IMR-90 (cell line): ENCODE results near the gene DOCK1. TPM values are rescaled to one million over a fixed set of nuclear protein-coding genes. Genes with fewer than 3 reads are reported as not detected.
A peak's percentile ranks its signal among the peaks of the same experiment; 100 is the strongest.

ENCODE experiments used
- ATAC-seq: fragments of 200-7000 bp; cut with Tn5 transposase; 2 replicates; pipeline ENCODE4 v1.9.1; 2020; ENCODE audit warnings: low read depth, mild to moderate bottlenecking, moderate library complexity
- BruUV-seq: library from RNA; stranded (reverse); fragments of 400-500 nt; replicated peaks from 2 replicates; lab custom pipeline; 2021; lab: Mats Ljungman, UMichigan
- CTCF ChIA-PET: fragments of 300-600 bp; formaldehyde crosslinking; extraction: SDS; loops from one replicate; lab custom pipeline; 2021; ENCODE audit warnings: antibody characterized with exemption; lab: Yijun Ruan, JAX
- POLR2A ChIA-PET: fragments of 300-600 bp; sonication (Branson Sonifier 250); formaldehyde crosslinking; loops from one replicate; lab custom pipeline; 2022; ENCODE audit warnings: antibody characterized with exemption; ENCODE audit not compliant: unreplicated experiment; lab: Charles Lee
- DNase-seq: peaks from one replicate; pipeline ENCODE4 v3.0.0; 2013
- H2AFZ ChIP-seq: replicated peaks from 2 replicates; pipeline ENCODE3; 2013; ENCODE audit warnings: low read length, mild to moderate bottlenecking; ENCODE audit not compliant: poor library complexity
- H2AK5ac ChIP-seq: 2 replicates; pipeline ENCODE4 v1.6.1; 2013; ENCODE audit warnings: low read depth, low read length, inconsistent platforms
- H2AK9ac ChIP-seq: replicated peaks from 2 replicates; pipeline ENCODE3; 2013; ENCODE audit warnings: mild to moderate bottlenecking, low read depth, low read length, moderate library complexity; ENCODE audit not compliant: poor library complexity
- H2BK120ac ChIP-seq: 2 replicates; pipeline ENCODE4 v1.6.1; 2013; ENCODE audit warnings: low read depth, low read length, inconsistent platforms
- H2BK15ac ChIP-seq: 3 replicates; pipeline ENCODE4 v1.6.1; 2013; ENCODE audit warnings: low read depth, low read length, inconsistent platforms
- H2BK20ac ChIP-seq: 2 replicates; pipeline ENCODE4 v1.6.1; 2013; ENCODE audit warnings: low read depth, mild to moderate bottlenecking, inconsistent platforms, low read length, moderate library complexity
- H2BK5ac ChIP-seq: 2 replicates; pipeline ENCODE4 v1.6.1; 2013; ENCODE audit warnings: mild to moderate bottlenecking, low read depth, low read length, inconsistent platforms; ENCODE audit not compliant: poor library complexity, severe bottlenecking
- H3K14ac ChIP-seq: replicated peaks from 2 replicates; pipeline ENCODE4 v1.6.1; 2013; ENCODE audit warnings: low read depth, low read length, inconsistent platforms
- H3K18ac ChIP-seq: 2 replicates; pipeline ENCODE4 v1.6.1; 2013; ENCODE audit warnings: low read depth, low read length, control low read depth
- H3K23ac ChIP-seq: 2 replicates; pipeline ENCODE4 v1.6.1; 2013; ENCODE audit warnings: low read depth, low read length, inconsistent platforms
- H3K27ac ChIP-seq: 2 replicates; pipeline ENCODE4 v1.5.1; 2013; ENCODE audit warnings: mild to moderate bottlenecking, control low read depth, low read length; ENCODE audit not compliant: insufficient read depth
- H3K27me3 ChIP-seq: 2 replicates; pipeline ENCODE4 v1.6.1; 2013; ENCODE audit warnings: low read length; ENCODE audit not compliant: control insufficient read depth, insufficient read depth
- H3K36me3 ChIP-seq: 2 replicates; pipeline ENCODE4 v1.6.1; 2013; ENCODE audit warnings: low read length, mixed read lengths; ENCODE audit not compliant: control insufficient read depth, insufficient read depth
- H3K4ac ChIP-seq: 2 replicates; pipeline ENCODE4 v1.6.1; 2013; ENCODE audit warnings: low read depth, low read length, inconsistent platforms
- H3K4me1 ChIP-seq: 2 replicates; pipeline ENCODE4 v1.6.1; 2013; ENCODE audit warnings: low read length, mixed read lengths; ENCODE audit not compliant: control insufficient read depth, insufficient read depth
- H3K4me2 ChIP-seq: 2 replicates; pipeline ENCODE4 v1.6.1; 2013; ENCODE audit warnings: low read depth, mild to moderate bottlenecking, control low read depth, low read length, moderate library complexity
- H3K4me3 ChIP-seq: 2 replicates; pipeline ENCODE4 v1.5.1; 2013; ENCODE audit warnings: low read depth, mild to moderate bottlenecking, control low read depth, low read length, moderate library complexity; ENCODE audit not compliant: insufficient read depth
- H3K56ac ChIP-seq: 2 replicates; pipeline ENCODE4 v1.6.1; 2013; ENCODE audit warnings: low read length, inconsistent platforms; ENCODE audit not compliant: insufficient read depth; ENCODE audit errors: extremely low read depth
- H3K79me1 ChIP-seq, 2 experiments: 2 replicates each; pipeline ENCODE4 v1.6.1; 2013; ENCODE audit warnings: low read length in 2 of 2, inconsistent platforms in 1 of 2, low read depth in 1 of 2
- H3K9ac ChIP-seq: 2 replicates; pipeline ENCODE4 v1.6.1; 2013; ENCODE audit warnings: low read depth, low read length, control low read depth
- H3K9me1 ChIP-seq: 2 replicates; pipeline ENCODE4 v1.6.1; 2013; ENCODE audit warnings: low read length, inconsistent platforms; ENCODE audit not compliant: insufficient read depth
- H3K9me3 ChIP-seq: 2 replicates; pipeline ENCODE4 v1.6.1; 2013; ENCODE audit warnings: low read length; ENCODE audit not compliant: control insufficient read depth, insufficient read depth
- H4K20me1 ChIP-seq: 2 replicates; pipeline ENCODE4 v1.6.1; 2013; ENCODE audit warnings: low read length, inconsistent platforms; ENCODE audit not compliant: insufficient read depth
- H4K5ac ChIP-seq: 2 replicates; pipeline ENCODE4 v1.6.1; 2013; ENCODE audit warnings: mild to moderate bottlenecking, low read depth, low read length, control low read depth
- H4K8ac ChIP-seq, 2 experiments: 2 replicates each; pipeline ENCODE4 v1.6.1; 2013; ENCODE audit warnings: low read depth in 2 of 2, low read length in 2 of 2, control low read depth in 1 of 2, inconsistent platforms in 1 of 2
- H4K91ac ChIP-seq: 2 replicates; pipeline ENCODE4 v1.6.1; 2013; ENCODE audit warnings: low read depth, low read length, inconsistent platforms; ENCODE audit not compliant: insufficient read depth
- BHLHE40 ChIP-seq: fragments of 150-350 bp; IDR thresholded peaks from 2 replicates; pipeline ENCODE4 v1.6.1; 2016; ENCODE audit warnings: mild to moderate bottlenecking, low read depth, low read length
- CEBPB ChIP-seq: IDR thresholded peaks from 2 replicates; pipeline ENCODE4 v1.6.1; 2012; ENCODE audit warnings: low read depth, low read length, improper control_type of control experiment
- CHD1 ChIP-seq: IDR thresholded peaks from 2 replicates; pipeline ENCODE4 v1.6.1; 2012; ENCODE audit warnings: low read depth, low read length, improper control_type of control experiment
- ELK1 ChIP-seq: fragments of 150-350 bp; IDR thresholded peaks from 2 replicates; pipeline ENCODE4 v1.6.1; 2016; ENCODE audit warnings: low read depth, mild to moderate bottlenecking, low read length, moderate library complexity, borderline replicate concordance
- FOS ChIP-seq: fragments of 150-350 bp; IDR thresholded peaks from 2 replicates; pipeline ENCODE4 v1.6.1; 2016; ENCODE audit warnings: low read depth, low read length
- MAFK ChIP-seq: IDR thresholded peaks from 2 replicates; pipeline ENCODE4 v1.6.1; 2012; ENCODE audit warnings: low read depth, low read length, improper control_type of control experiment
- MAZ ChIP-seq: IDR thresholded peaks from 2 replicates; pipeline ENCODE4 v1.6.1; 2012; ENCODE audit warnings: low read depth, mild to moderate bottlenecking, low read length, improper control_type of control experiment, moderate library complexity, borderline replicate concordance
- MXI1 ChIP-seq: IDR thresholded peaks from 2 replicates; pipeline ENCODE4 v1.6.1; 2012; ENCODE audit warnings: low read depth, mild to moderate bottlenecking, low read length, moderate library complexity, borderline replicate concordance
- NFE2L2 ChIP-seq: fragments of 150-350 bp; IDR thresholded peaks from 2 replicates; pipeline ENCODE4 v1.6.1; 2016; ENCODE audit warnings: low read depth, mild to moderate bottlenecking, low read length
- POLR2A ChIP-seq: IDR thresholded peaks from 2 replicates; pipeline ENCODE4 v1.6.1; 2012; ENCODE audit warnings: mild to moderate bottlenecking, low read depth, low read length
- RAD21 ChIP-seq: IDR thresholded peaks from 2 replicates; pipeline ENCODE4 v1.6.1; 2012; ENCODE audit warnings: low read length, improper control_type of control experiment
- RCOR1 ChIP-seq: IDR thresholded peaks from 2 replicates; pipeline ENCODE4 v1.6.1; 2012; ENCODE audit warnings: mild to moderate bottlenecking, low read length, improper control_type of control experiment; ENCODE audit not compliant: insufficient replicate concordance
- RFX5 ChIP-seq: IDR thresholded peaks from 2 replicates; pipeline ENCODE4 v1.8.0; 2012; ENCODE audit warnings: low read depth, mild to moderate bottlenecking, low read length, moderate library complexity
- SMC3 ChIP-seq: fragments of 150-350 bp; IDR thresholded peaks from 2 replicates; pipeline ENCODE4 v1.6.1; 2016; ENCODE audit warnings: low read depth, mild to moderate bottlenecking, antibody characterized with exemption, low read length, moderate library complexity
- USF2 ChIP-seq: fragments of 150-350 bp; IDR thresholded peaks from 2 replicates; pipeline ENCODE4 v1.6.1; 2017; ENCODE audit warnings: mild to moderate bottlenecking, antibody characterized with exemption, low read length, low read depth
- WGBS, 2 experiments: methylation state at CpG; one replicate each; pipeline versions ENCODE4 v1.1.5 to v1.1.7; 2013; ENCODE audit warnings: missing lambda C conversion rate in 2 of 2; ENCODE audit not compliant: insufficient read length in 1 of 2; ENCODE audit errors: extremely low coverage in 2 of 2; 5-methylcytosine and 5-hydroxymethylcytosine counted together
- dilution Hi-C: fragments of 300-500 bp; cut with HindIII; formaldehyde crosslinking; loops from one replicate; pipeline ENCODE4 v1.14.3; 2018; ENCODE audit warnings: low sequenced_read_pairs; ENCODE audit not compliant: unreplicated experiment
- in situ Hi-C: fragments of 300-500 bp; cut with MboI; formaldehyde crosslinking; loops from 3 replicates; pipeline ENCODE4 v1.14.3; 2019; ENCODE audit warnings: low sequenced_read_pairs, inconsistent platforms, mixed read lengths
- intact Hi-C: fragments of 100-400 bp; cut with micrococcal nuclease; formaldehyde crosslinking; loops from 2 replicates; pipeline ENCODE4 v1.10.0; 2022
- polyA plus RNA-seq, 3 experiments: library from polyadenylated mRNA; depleted of rRNA; stranded (reverse); fragments of >200 nt; gene quantifications; 2 replicates each; pipeline ENCODE4 v1.2.3, GENCODE V29; 2012; ENCODE audit warnings: low replicate concordance in 1 of 3
- total RNA-seq: library from RNA; depleted of rRNA; stranded (reverse); fragments of >200 nt; gene quantifications from 2 replicates; pipeline ENCODE4 v1.2.3, GENCODE V29; 2012
- TF ChIP-seq, protein P1 (sequence below): conservative IDR thresholded peaks from 2 replicates; pipeline ENCODE4 v1.5.1; 2012; ENCODE audit warnings: mild to moderate bottlenecking, low read depth, low read length, improper control_type of control experiment

DOCK1 gene
- total and polyA plus RNA-seq, 2 of the 4 experiments (the other 2 are of a cell fraction) = 28.2 to 71.0 TPM

GRCh38 chr10:127496035-127496434 is 590.8 kb downstream of the DOCK1 start:
- POLR2A ChIA-PET = no interaction called here
- dilution Hi-C loops = no loop called here
- BruUV-seq = no TSS peak

More at GRCh38 chr10:127496035-127496434, 590.8 kb downstream of the DOCK1 start:
- Histone ChIP-seq H3K4ac (no peak overlapping the region), H3K36me3 (no peaks in the 10 kb centered on the region), H3K9me3 (no peaks in the 10 kb centered on the region), H2BK20ac (no peak overlapping the region), H2BK5ac (no peak overlapping the region), H4K5ac (no peak overlapping the region), H2AFZ (no peak overlapping the region), H4K91ac (no peak overlapping the region), H3K4me1 (no peaks in the 10 kb centered on the region), H4K8ac (no peak overlapping the region), H2AK5ac (no peak overlapping the region), H3K4me3 (no peak overlapping the region), H2BK15ac (no peak overlapping the region), H3K56ac (no peak overlapping the region), H3K27me3 (peaks cover 1% of the 10 kb centered on the region; the same call in 1 of the 2 replicates), H3K9me1 (no peaks in the 10 kb centered on the region), H2BK120ac (no peak overlapping the region), H3K14ac (no peak overlapping the region), H3K27ac (no peak overlapping the region), H3K4me2 (no peak overlapping the region), H3K9ac (no peak overlapping the region), H4K20me1 (no peaks in the 10 kb centered on the region), H3K23ac (no peak overlapping the region), H3K18ac (no peak overlapping the region), H3K79me1 (no peaks in the 10 kb centered on the region), H2AK9ac (no peak overlapping the region)
- CTCF ChIA-PET = no interaction called here
- TF ChIP-seq RAD21 (no peak), CHD1 (no peak), MAZ (no peak), ELK1 (no peak), USF2 (no peak), CEBPB (no peak), POLR2A (no peak), RFX5 (no peak), MXI1 (no peak), BHLHE40 (no peak), NFE2L2 (no peak), SMC3 (no peak), FOS (no peak), MAFK (no peak), RCOR1 (no peak)
- TF ChIP-seq, protein P1, sequence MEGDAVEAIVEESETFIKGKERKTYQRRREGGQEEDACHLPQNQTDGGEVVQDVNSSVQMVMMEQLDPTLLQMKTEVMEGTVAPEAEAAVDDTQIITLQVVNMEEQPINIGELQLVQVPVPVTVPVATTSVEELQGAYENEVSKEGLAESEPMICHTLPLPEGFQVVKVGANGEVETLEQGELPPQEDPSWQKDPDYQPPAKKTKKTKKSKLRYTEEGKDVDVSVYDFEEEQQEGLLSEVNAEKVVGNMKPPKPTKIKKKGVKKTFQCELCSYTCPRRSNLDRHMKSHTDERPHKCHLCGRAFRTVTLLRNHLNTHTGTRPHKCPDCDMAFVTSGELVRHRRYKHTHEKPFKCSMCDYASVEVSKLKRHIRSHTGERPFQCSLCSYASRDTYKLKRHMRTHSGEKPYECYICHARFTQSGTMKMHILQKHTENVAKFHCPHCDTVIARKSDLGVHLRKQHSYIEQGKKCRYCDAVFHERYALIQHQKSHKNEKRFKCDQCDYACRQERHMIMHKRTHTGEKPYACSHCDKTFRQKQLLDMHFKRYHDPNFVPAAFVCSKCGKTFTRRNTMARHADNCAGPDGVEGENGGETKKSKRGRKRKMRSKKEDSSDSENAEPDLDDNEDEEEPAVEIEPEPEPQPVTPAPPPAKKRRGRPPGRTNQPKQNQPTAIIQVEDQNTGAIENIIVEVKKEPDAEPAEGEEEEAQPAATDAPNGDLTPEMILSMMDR = no peak
- in situ Hi-C loops (no loop called here), intact Hi-C loops (loop anchor here (10.0 kb wide), 1 partner anchor 359 kb away; no protein-coding TSS in a partner anchor)
- DNase-seq (no peak), ATAC-seq (peak; percentile 35; the same call in 1 of the 2 replicates)
- 3% methylated on average over 5 of the region's 13 CpGs; no CpG with 5 or more reads in 1 of the 2 experiments for WGBS, 2 experiments
